ENCODE results near the gene FERMT2. TPM values are rescaled to one million over a fixed set of nuclear protein-coding genes. Genes with fewer than 3 reads are reported as not detected.

The FERMT2 gene
- polyA plus RNA-seq, 4 donors = 0.89 to 18.9 (median 11.5) TPM

GRCh38 chr14:52977798-52978197, 26.9 kb upstream of the FERMT2 start:
- Histone ChIP-seq H3K4me1 (ENCODE audit: control insufficient read depth in 3 of 3, insufficient read depth in 2 of 3, low read depth in 1 of 3, low read length in 2 of 3) (no peaks in the 10 kb centered on the region), H3K27me3 (ENCODE audit: control insufficient read depth in 3 of 3, insufficient read depth in 3 of 3, low read length in 3 of 3) (no peaks in the 10 kb centered on the region), H3K27ac (ENCODE audit: low read depth in 1 of 3, low read length in 2 of 3) (no peak overlapping the region), H3K4me3 (ENCODE audit: low read depth in 1 of 3, low read length in 3 of 3) (no peak overlapping the region), H3K9me3 (ENCODE audit: control insufficient read depth in 2 of 2, insufficient read depth in 1 of 2, low read depth in 1 of 2, low read length in 1 of 2) (no peaks in the 10 kb centered on the region), H3K36me3 (ENCODE audit: control insufficient read depth in 3 of 3, insufficient read depth in 2 of 3, low read depth in 1 of 3, low read length in 3 of 3) (no peaks in the 10 kb centered on the region)
- WGBS, 3 donors = 12 to 39% (median 34%) methylated on average over 3 of the region's 3 CpGs
- FAIRE-seq = no peak
- no peak for DNase-seq

DNA sequence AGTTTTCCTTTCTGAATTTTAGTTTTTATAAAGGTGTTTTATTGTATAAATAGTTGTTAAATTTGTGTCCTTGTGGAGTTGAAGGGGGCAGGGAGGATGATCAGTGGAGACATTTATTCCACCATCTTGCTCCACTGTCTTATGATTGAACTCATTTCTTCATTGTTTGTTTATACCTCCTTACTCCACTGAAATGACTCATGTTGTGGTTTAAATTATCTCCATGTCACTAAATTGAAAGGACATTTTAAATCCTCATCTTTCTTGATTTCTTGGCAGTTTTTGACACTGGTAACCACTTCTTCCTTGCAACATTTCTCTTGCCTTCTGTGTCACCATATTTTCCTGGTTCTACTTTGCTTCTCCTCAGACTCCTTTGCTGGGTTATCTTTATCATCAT, 23.6 kb upstream of the FERMT2 start:
- Histone ChIP-seq H3K9me3 (ENCODE audit: control insufficient read depth in 2 of 2, insufficient read depth in 1 of 2, low read depth in 1 of 2, low read length in 1 of 2) (no peaks in the 10 kb centered on the region), H3K4me1 (ENCODE audit: control insufficient read depth in 3 of 3, insufficient read depth in 2 of 3, low read depth in 1 of 3, low read length in 2 of 3) (no peaks in the 10 kb centered on the region), H3K27ac (ENCODE audit: low read depth in 1 of 3, low read length in 2 of 3) (no peak overlapping the region), H3K27me3 (ENCODE audit: control insufficient read depth in 3 of 3, insufficient read depth in 3 of 3, low read length in 3 of 3) (no peaks in the 10 kb centered on the region), H3K4me3 (ENCODE audit: low read depth in 1 of 3, low read length in 3 of 3) (no peak overlapping the region), H3K36me3 (ENCODE audit: control insufficient read depth in 3 of 3, insufficient read depth in 2 of 3, low read depth in 1 of 3, low read length in 3 of 3) (no peaks in the 10 kb centered on the region)
- DNase-seq = no peak
- FAIRE-seq = no peak

GRCh38 chr14:52961060-52961639, 10.3 kb upstream of the FERMT2 start:
- FAIRE-seq (no peak), DNase-seq (peak; percentile 44 to 61)
- Histone ChIP-seq H3K27me3 (ENCODE audit: control insufficient read depth in 3 of 3, insufficient read depth in 3 of 3, low read length in 3 of 3) (no peaks in the 10 kb centered on the region), H3K9me3 (ENCODE audit: control insufficient read depth in 2 of 2, insufficient read depth in 1 of 2, low read depth in 1 of 2, low read length in 1 of 2) (no peaks in the 10 kb centered on the region), H3K27ac (ENCODE audit: low read depth in 1 of 3, low read length in 2 of 3) (no peak overlapping the region), H3K4me3 (ENCODE audit: low read depth in 1 of 3, low read length in 3 of 3) (no peak overlapping the region), H3K4me1 (ENCODE audit: control insufficient read depth in 3 of 3, insufficient read depth in 2 of 3, low read depth in 1 of 3, low read length in 2 of 3) (no peaks in the 10 kb centered on the region), H3K36me3 (ENCODE audit: control insufficient read depth in 3 of 3, insufficient read depth in 2 of 3, low read depth in 1 of 3, low read length in 3 of 3) (no peaks in the 10 kb centered on the region)
- WGBS, 3 donors = 70 to 78% (median 76%) methylated on average over 4 of the region's 4 CpGs

DNA sequence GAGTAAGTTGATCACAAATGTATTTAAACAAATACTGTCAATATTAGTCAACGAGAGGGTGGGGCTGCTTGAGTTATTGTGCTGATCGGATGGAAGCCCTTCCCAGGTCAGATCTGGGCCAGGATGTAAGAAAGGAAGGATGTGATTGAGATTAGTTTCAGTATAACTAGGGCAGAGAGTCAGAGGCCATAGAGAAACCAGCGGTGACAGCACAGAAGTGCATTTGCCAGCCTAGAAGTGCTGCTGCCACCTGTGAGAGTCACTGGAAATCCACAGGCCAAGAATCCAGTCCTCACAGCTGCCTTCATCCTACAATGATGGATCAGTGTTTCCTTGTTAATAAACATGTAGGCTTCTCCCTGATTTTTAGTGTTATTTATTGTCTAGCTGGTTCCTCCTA, 9.8 kb upstream of the FERMT2 start:
- Histone ChIP-seq H3K27ac (ENCODE audit: low read depth in 1 of 3, low read length in 2 of 3) (peak overlapping the region in 1 of 3 donors; percentile 18), H3K9me3 (ENCODE audit: control insufficient read depth in 2 of 2, insufficient read depth in 1 of 2, low read depth in 1 of 2, low read length in 1 of 2) (no peaks in the 10 kb centered on the region), H3K4me3 (ENCODE audit: low read depth in 1 of 3, low read length in 3 of 3) (no peak overlapping the region), H3K27me3 (ENCODE audit: control insufficient read depth in 3 of 3, insufficient read depth in 3 of 3, low read length in 3 of 3) (no peaks in the 10 kb centered on the region), H3K36me3 (ENCODE audit: control insufficient read depth in 3 of 3, insufficient read depth in 2 of 3, low read depth in 1 of 3, low read length in 3 of 3) (no peaks in the 10 kb centered on the region), H3K4me1 (ENCODE audit: control insufficient read depth in 3 of 3, insufficient read depth in 2 of 3, low read depth in 1 of 3, low read length in 2 of 3) (no peaks in the 10 kb centered on the region)
- no peak for DNase-seq
- no peak for FAIRE-seq
- 45 to 56% (median 54%) methylated on average over 3 of the region's 3 CpGs for WGBS, 3 donors

GRCh38 chr14:52954346-52955214, 3.7 kb upstream of the FERMT2 start:
- FAIRE-seq = no peak
- H3K36me3 ChIP-seq (ENCODE audit: control insufficient read depth in 3 of 3, insufficient read depth in 2 of 3, low read depth in 1 of 3, low read length in 3 of 3) = no peaks in the 10 kb centered on the region
- H3K9me3 ChIP-seq (ENCODE audit: control insufficient read depth in 2 of 2, insufficient read depth in 1 of 2, low read depth in 1 of 2, low read length in 1 of 2) = no peaks in the 10 kb centered on the region
- H3K4me3 ChIP-seq (ENCODE audit: low read depth in 1 of 3, low read length in 3 of 3) = no peak overlapping the region
- H3K4me1 ChIP-seq (ENCODE audit: control insufficient read depth in 3 of 3, insufficient read depth in 2 of 3, low read depth in 1 of 3, low read length in 2 of 3) = peaks cover 0 to 4% (median 2%) of the 10 kb centered on the region in 3 donors
- peaks cover 2 to 23% (median 13%) of the 10 kb centered on the region in 3 donors for H3K27me3 ChIP-seq (ENCODE audit: control insufficient read depth in 3 of 3, insufficient read depth in 3 of 3, low read length in 3 of 3)
- H3K27ac ChIP-seq (ENCODE audit: low read depth in 1 of 3, low read length in 2 of 3) = peak overlapping the region in 2 of 3 donors; percentile 22 to 61
- DNase-seq = no peak
- WGBS, 3 donors = 80 to 90% (median 81%) methylated on average over 6 of the region's 6 CpGs

DNA sequence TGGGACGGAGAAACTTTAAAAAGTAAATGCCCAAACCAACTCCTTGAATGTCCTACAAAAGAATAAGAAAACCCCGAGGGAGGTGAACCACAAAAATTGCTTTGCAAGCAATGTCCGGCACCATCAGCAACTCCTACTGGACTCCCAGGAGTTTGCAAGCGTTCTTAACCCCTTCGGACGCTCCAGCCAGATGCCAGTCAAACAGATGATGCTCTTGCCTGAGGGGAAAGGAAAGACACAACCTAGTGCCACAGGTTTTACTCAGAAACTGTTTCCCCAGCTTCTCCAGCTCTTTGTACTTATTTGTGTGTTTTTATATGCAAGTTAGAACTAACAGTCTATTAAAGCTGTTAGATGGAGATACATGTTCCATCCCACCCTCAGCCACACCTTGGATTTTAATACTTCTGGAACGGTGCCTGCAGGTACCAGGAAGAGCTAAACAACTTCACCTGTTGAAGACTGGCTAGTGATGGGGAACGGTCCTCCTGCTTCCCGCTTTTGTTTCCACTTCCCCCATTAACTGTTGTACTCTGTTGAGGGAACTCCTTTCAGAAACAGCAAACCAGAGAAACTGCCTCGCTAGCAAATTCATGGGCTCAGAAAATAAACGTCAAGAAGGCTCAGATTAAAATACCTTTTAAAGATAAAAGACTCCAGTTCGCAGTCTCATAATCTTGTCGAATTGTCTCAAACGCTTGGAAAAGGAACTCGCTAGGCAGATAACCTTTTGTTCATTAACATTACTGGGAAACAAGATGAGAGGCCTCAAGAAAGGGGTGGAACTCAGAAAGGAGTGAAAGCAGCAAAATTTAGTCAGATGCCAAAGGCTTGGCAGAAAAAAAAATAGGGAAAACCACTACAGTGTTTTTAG, 1.1 kb upstream of the FERMT2 start:
- WGBS, 3 donors = 3 to 12% (median 6%) methylated on average over 15 of the region's 15 CpGs
- peaks cover 0 to 4% (median 2%) of the 10 kb centered on the region in 3 donors for H3K4me1 ChIP-seq (ENCODE audit: control insufficient read depth in 3 of 3, insufficient read depth in 2 of 3, low read depth in 1 of 3, low read length in 2 of 3)
- peaks cover 2 to 34% (median 13%) of the 10 kb centered on the region in 3 donors for H3K27me3 ChIP-seq (ENCODE audit: control insufficient read depth in 3 of 3, insufficient read depth in 3 of 3, low read length in 3 of 3)

GRCh38 chr14:52950410-52950897, 396 bp downstream of the FERMT2 start:
- Histone ChIP-seq H3K4me3 (ENCODE audit: low read depth in 1 of 3, low read length in 3 of 3) (peak overlapping the region; percentile 56 to 78 (median 76)), H3K36me3 (ENCODE audit: control insufficient read depth in 3 of 3, insufficient read depth in 2 of 3, low read depth in 1 of 3, low read length in 3 of 3) (peaks cover 0 to 3% (median 0%) of the 10 kb centered on the region in 3 donors), H3K9me3 (ENCODE audit: control insufficient read depth in 2 of 2, insufficient read depth in 1 of 2, low read depth in 1 of 2, low read length in 1 of 2) (no peaks in the 10 kb centered on the region), H3K27ac (ENCODE audit: low read depth in 1 of 3, low read length in 2 of 3) (peak overlapping the region; percentile 30 to 86 (median 72)), H3K4me1 (ENCODE audit: control insufficient read depth in 3 of 3, insufficient read depth in 2 of 3, low read depth in 1 of 3, low read length in 2 of 3) (peaks cover 0 to 4% (median 2%) of the 10 kb centered on the region in 3 donors), H3K27me3 (ENCODE audit: control insufficient read depth in 3 of 3, insufficient read depth in 3 of 3, low read length in 3 of 3) (peaks cover 2 to 34% (median 13%) of the 10 kb centered on the region in 3 donors)
- FAIRE-seq = no peak
- DNase-seq = peak; percentile 20 to 56
- 0 to 2% (median 1%) methylated on average over 28 to 56 of the region's 56 CpGs for WGBS, 3 donors

More for the DNA sequence above, 1.1 kb upstream of the FERMT2 start:
- peak overlapping the region in 2 of 3 donors; percentile 78 to 85 for H3K4me3 ChIP-seq (ENCODE audit: low read depth in 1 of 3, low read length in 3 of 3)
- peak overlapping the region; percentile 64 to 95 (median 90) for H3K27ac ChIP-seq (ENCODE audit: low read depth in 1 of 3, low read length in 2 of 3)
- FAIRE-seq (no peak), DNase-seq (peak in 1 of 2 donors; percentile 39)
- H3K36me3 ChIP-seq (ENCODE audit: control insufficient read depth in 3 of 3, insufficient read depth in 2 of 3, low read depth in 1 of 3, low read length in 3 of 3) = peaks cover 0 to 3% (median 0%) of the 10 kb centered on the region in 3 donors
- no peaks in the 10 kb centered on the region for H3K9me3 ChIP-seq (ENCODE audit: control insufficient read depth in 2 of 2, insufficient read depth in 1 of 2, low read depth in 1 of 2, low read length in 1 of 2)
